Activated T-cell treated with anti-CD3 and anti-CD28 coated beads, Interleukin-2, amount 50 U/mL, for 1 hour (primary cell): Measurements from ENCODE around the gene MTF2.
A peak's percentile ranks its signal among the peaks of the same experiment; 100 is the strongest.
"Not testable (repeated sequence)": the region's sequence is repeated elsewhere in the genome, so short reads cannot be mapped to it uniquely, and the experiment has no call there.

Source experiments
- DNase-seq: peaks from one replicate; pipeline ENCODE4 v3.0.0-alpha.2; 2020

The MTF2 gene

GRCh38 chr1:93078986-93079654, at the start of gene MTF2:
TSS of gene MTF2 (plus strand) at chr1:93079283. CDS start at chr1:93079527, 244 bp downstream.
- DNase-seq, result peak; percentile 95

GRCh38 chr1:93029317-93029716, 49.8 kb upstream of the MTF2 start:
- peak; percentile 29 for DNase-seq

DNA sequence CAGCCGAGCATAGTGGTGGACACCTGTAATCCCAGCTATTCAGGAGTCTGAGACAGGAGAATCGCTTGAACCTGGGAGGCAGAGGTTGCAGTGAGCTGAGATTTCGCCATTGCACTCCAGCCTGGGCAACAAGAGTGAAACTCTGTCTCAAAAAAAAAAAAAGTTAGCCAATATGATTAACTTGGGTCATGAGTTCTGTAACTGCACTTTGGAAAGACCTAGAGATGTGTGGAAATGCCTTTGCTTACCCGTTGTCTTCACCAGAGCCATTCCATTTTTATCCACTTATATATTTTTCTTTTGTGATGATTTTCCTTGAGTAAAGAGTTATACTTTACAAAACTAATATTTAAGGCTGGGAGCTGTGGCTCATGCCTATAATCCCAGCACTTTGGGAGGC, 48.9 kb upstream of the MTF2 start:
- not testable (repeated sequence) for DNase-seq

DNA sequence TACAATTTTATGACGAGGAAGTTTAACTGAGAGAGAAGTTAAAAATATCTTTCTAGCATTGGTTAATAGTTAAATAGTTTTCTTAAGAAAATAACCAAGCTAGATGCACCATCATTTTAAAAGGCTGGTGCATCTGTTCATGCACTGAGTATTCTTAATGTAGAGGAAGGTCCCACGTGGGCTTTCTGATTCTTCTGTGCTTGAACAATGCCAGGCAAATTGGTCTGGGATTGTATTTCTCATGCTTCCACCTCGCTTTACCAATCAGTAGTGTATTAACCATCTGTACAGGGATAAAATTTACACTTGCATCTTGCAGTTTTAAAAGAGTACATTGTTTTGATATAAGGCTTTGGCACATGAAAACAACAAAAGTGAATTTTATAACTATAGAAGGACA, 47.4 kb upstream of the MTF2 start:
- DNase-seq, result no peak

- no peak for DNase-seq
Observed at GRCh38 chr1:93033029-93033428, 46.1 kb upstream of the MTF2 start.

DNA sequence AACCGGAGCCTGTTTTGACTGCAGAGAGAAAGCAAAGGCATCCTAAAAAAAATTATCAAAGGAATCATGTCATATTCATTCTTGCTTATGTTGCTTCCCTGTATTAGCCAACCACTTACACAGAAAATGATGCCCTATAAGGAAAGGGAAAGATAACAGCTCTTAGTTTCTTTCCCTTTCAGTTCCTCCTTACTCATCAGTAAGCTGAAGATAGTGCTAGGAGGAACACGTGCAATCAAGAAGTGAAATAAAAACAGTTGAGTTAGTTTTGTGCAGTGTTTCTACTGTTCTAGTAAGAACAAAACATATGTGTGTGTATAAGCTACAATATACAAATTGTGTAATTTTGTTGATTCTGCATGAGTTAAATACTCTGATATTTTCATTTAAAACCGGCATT, 45.3 kb upstream of the MTF2 start:
- no peak for DNase-seq

- DNase-seq, result no peak
Observed at GRCh38 chr1:93034397-93034796, 44.7 kb upstream of the MTF2 start.

- no peak for DNase-seq
Observed at GRCh38 chr1:93036672-93037071, 42.4 kb upstream of the MTF2 start.

GRCh38 chr1:93042187-93043056, 36.7 kb upstream of the MTF2 start:
- no peak for DNase-seq

DNA sequence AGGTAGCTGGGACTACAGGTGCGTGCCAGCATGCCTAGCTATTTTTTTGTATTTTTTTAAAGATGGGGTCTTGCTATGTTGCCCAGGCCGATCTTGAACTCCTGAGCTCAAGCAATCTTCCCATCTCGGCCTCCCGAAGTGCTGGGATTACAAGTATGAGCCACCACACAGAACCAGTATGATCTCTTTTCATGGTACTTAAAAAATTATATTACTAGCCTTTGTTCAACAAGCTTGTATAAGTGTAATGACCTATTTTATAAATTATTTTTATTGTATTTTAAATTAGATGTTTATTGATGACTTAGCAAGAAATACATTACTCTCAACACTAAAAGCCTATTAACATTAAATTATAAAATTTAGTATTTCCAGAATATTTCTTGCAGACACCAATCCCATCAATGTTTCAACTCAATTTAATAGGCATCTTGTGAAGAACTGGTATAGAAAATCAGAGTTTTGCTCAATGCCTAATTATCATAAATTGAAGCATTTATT, 36.0 kb upstream of the MTF2 start:
- DNase-seq, result no peak

- no peak for DNase-seq
Observed at GRCh38 chr1:93047618-93048017, 31.5 kb upstream of the MTF2 start.

GRCh38 chr1:93051961-93052360, 27.1 kb upstream of the MTF2 start:
- DNase-seq, result no peak

- no peak for DNase-seq
Observed at GRCh38 chr1:93056214-93056613, 22.9 kb upstream of the MTF2 start.

GRCh38 chr1:93056649-93057048, 22.4 kb upstream of the MTF2 start:
- DNase-seq, result no peak

DNA sequence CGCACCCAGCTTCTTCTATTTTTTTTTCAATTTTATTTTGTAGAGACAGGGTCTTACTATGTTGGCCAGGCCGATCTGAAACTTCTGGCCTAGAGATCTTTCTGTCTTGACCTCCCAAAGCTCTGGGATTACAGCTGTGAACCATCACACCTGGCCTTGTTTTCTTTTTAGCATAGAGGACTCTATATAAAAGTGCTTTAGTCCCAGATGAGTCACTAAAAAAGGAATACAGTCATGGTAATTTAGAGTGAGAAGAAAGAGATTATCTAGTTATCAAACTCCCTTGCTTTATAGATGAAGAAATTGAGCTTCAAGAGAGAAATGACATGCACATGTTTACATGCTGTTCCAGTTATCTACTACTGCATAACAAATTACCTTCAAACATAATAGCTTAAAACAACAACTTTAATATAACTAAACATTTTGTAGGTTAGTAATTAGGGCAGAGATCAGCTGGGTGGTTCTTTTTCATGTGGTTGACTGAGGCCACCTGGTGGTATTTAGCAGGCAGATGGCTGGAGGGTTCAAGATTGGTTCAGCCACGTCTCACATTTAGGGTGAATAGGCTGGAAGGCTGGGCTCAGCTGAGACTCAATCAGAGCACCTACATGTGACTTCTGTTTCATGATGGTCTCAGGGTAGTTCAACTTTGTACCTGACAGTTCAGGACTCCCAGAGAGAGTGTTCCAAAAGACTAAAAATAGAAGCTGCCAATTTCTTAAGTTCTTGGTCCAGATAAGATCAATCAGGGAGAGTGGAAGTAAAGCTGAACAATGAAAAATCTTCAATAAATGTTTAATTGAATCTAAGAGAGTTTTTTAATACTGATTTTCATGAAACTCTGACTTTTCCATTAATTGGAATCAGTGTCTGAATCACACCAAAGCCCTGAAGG, 16.9 kb upstream of the MTF2 start:
- DNase-seq, result peak; percentile 34

GRCh38 chr1:93076268-93076667, 2.8 kb upstream of the MTF2 start:
- no peak for DNase-seq

GRCh38 chr1:93078203-93078602, 880 bp upstream of the MTF2 start:
- no peak for DNase-seq

DNA sequence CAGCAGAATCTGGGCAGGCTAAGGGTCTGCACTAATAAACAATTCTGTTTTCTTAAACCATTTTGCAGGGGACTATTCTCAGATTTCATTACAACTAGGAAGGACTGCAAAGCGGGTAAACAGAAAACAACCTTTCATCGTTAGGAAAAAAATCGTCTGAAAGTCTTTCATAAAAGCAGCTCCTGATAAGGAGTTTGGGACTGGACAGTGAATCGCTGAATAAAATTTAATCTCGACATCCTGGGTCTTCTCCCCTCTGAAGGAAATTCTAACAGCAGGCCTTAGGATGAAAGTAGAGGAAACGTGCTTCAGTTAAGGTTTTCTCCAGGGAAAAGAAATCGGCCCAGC, 471 bp upstream of the MTF2 start:
- DNase-seq, result no peak

GRCh38 chr1:93079685-93080141, 630 bp downstream of the MTF2 start:
- peak; percentile 23 for DNase-seq

DNA sequence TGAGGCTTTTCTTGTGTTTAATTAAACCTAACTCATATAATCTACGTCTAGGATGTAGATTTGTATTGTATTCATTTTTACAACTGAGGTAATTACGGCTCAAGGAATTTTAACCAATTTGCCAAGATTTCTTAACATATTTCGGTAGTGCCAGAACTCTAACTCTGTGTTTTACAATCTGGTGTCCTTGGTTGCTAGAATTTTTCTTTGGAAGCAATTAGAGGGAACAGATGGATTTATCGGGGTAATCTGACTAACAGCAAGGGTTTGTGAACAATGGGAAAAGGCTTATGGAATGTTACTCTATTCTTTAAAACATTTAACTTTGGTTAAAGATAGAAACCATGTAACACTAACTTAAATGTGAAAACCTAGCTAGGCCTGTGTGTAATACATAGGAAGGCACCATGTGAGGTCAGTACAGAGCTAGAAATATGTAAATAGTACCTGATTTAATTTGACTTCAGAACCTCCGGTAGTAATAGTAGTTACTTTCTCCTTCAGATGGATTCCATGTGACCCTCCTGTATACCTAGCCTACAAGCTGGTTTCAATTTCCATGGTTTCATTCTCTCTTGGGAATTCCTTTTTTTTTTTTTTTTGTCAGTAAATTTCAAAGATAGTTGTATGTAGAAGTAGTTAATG, 1.2 kb downstream of the MTF2 start:
- DNase-seq, result no peak

DNA sequence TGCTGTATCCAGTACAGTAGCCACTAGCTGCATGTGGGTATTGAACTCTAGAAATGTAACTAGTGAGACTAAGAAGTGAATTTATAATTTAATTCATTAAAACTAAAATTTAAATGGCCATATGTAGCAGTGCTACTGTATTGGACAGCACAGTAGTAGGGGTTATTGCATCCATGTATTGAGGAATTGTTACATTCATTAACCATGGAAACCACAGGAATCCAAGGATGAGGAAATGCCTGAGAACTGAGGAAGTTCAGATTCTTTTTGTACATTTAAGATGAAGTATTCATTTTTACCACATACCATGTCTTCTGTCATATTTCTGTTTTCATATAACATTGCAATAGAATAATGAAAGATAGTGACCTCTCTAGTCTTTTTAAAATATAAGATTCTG, 2.6 kb downstream of the MTF2 start:
- DNase-seq, result no peak

DNA sequence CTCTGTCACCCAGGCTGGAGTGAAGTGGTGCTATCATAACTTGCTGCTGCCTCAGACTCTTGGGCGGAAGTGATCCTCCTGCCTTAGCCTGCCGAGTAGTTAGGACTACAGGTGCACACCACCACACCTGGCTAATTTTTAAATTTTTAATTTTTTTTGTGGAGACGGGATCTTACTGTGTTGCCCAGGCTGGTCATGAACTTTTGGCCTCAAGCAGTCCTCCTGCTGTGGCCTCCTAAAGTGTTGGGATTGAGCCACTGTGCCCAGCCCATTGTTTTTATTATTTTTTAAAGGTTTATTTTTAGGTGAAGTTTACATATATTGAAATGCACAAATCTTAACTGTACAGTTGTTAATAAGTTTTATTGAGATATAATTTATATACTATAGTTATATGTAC, 3.2 kb downstream of the MTF2 start:
- no peak for DNase-seq

- no peak for DNase-seq
Observed at GRCh38 chr1:93083979-93084378, 4.9 kb downstream of the MTF2 start.
